Left ventricle myocardium inferior (tissue), 1 donor: ENCODE data around the gene HNF1B. TPM values are rescaled to one million over a fixed set of nuclear protein-coding genes. Genes with fewer than 3 reads are reported as not detected.

ENCODE experiments used
- DNase-seq: peaks from one replicate; pipeline ENCODE4 v3.0.0-alpha.2; 2020
- H3K27ac ChIP-seq: fragments of 200-600 bp; replicated peaks from 2 replicates; pipeline ENCODE4 v1.8.0; 2021
- H3K27me3 ChIP-seq: fragments of 200-600 bp; 2 replicates; pipeline ENCODE4 v1.8.0; 2021; ENCODE audit warnings: low read depth
- H3K36me3 ChIP-seq: fragments of 200-600 bp; 2 replicates; pipeline ENCODE4 v1.8.0; 2021
- H3K4me1 ChIP-seq: fragments of 200-600 bp; 2 replicates; pipeline ENCODE4 v1.8.0; 2021
- H3K4me3 ChIP-seq: fragments of 200-600 bp; 2 replicates; pipeline ENCODE4 v1.8.0; 2021; ENCODE audit warnings: mild to moderate bottlenecking, moderate library complexity
- H3K9me3 ChIP-seq: fragments of 200-600 bp; replicated peaks from 2 replicates; pipeline ENCODE4 v1.8.0; 2021
- intact Hi-C: fragments of 100-400 bp; cut with micrococcal nuclease; formaldehyde crosslinking; loops from one replicate; pipeline ENCODE4 v1.11.0; 2022
- total RNA-seq: library from RNA; stranded (reverse); fragmentation: NEBNext Ultra II Directional; extraction: Animal tissue kit (Norgen Biotek cat#: 25700); gene quantifications from one replicate; pipeline ENCODE4 v1.2.1, GENCODE V29; 2021
- TF ChIP-seq, protein P1 (sequence below): fragments of 200-600 bp; IDR thresholded peaks from 2 replicates; pipeline ENCODE4 v1.8.0; 2021; ENCODE audit warnings: antibody characterized with exemption, mild to moderate bottlenecking, borderline replicate concordance
- donor health status: DM: no; HTN: yes; CAD: no; lungs with severe emphysema.

HNF1B gene
- total RNA-seq, 1 donor from 2014 or later, result not detected

DNA sequence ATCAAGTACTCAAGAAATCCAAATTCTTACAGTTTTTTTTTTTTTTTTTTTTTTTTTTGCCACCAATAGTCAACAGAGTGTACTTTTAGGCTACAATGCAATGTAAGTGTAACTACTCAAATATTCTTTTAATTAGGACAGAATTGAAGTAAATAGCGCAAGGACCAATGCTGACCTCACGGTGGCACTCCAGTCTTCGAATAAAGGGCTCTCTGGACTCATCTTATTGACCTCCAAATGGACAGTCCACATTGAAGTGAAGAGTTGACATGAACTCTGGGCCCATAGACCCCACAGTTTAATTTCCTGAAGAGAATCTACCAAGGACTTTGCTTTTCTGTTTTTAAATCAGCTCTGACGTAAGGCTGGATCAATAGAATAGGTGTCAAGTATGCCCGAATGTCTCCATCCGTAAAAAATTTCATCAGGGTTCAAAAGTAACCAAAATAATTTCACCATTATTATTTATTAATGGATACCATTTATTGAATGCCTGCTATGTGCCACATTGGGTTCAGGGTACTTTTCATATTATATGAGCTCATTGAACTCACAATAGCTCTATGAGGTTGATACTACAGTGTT lies 94.3 kb downstream of the HNF1B start:
- Histone ChIP-seq H3K4me1 (no peaks in the 10 kb centered on the region), H3K4me3 (no peak overlapping the region), H3K27ac (no peak overlapping the region), H3K36me3 (no peaks in the 10 kb centered on the region), H3K9me3 (no peaks in the 10 kb centered on the region), H3K27me3 (peaks cover 40% of the 10 kb centered on the region)
- intact Hi-C loops, result no loop called here
- TF ChIP-seq, protein P1, sequence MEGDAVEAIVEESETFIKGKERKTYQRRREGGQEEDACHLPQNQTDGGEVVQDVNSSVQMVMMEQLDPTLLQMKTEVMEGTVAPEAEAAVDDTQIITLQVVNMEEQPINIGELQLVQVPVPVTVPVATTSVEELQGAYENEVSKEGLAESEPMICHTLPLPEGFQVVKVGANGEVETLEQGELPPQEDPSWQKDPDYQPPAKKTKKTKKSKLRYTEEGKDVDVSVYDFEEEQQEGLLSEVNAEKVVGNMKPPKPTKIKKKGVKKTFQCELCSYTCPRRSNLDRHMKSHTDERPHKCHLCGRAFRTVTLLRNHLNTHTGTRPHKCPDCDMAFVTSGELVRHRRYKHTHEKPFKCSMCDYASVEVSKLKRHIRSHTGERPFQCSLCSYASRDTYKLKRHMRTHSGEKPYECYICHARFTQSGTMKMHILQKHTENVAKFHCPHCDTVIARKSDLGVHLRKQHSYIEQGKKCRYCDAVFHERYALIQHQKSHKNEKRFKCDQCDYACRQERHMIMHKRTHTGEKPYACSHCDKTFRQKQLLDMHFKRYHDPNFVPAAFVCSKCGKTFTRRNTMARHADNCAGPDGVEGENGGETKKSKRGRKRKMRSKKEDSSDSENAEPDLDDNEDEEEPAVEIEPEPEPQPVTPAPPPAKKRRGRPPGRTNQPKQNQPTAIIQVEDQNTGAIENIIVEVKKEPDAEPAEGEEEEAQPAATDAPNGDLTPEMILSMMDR, result peak; percentile 53
- DNase-seq, result no peak

- intact Hi-C loops, result no loop called here
- no peaks in the 10 kb centered on the region for H3K9me3 ChIP-seq
- no peaks in the 10 kb centered on the region for H3K36me3 ChIP-seq
- peaks cover 9% of the 10 kb centered on the region for H3K4me1 ChIP-seq
- no peak for DNase-seq
- peaks cover 33% of the 10 kb centered on the region for H3K27me3 ChIP-seq
- TF ChIP-seq, protein P1, result no peak
- H3K4me3 ChIP-seq, result no peak overlapping the region
- peak overlapping the region; percentile 7 for H3K27ac ChIP-seq
Observed at GRCh38 chr17:37648555-37648954, 96.3 kb downstream of the HNF1B start.

- H3K27me3 ChIP-seq, result peaks cover 26% of the 10 kb centered on the region
- H3K4me1 ChIP-seq, result peaks cover 13% of the 10 kb centered on the region
- DNase-seq, result no peak
- intact Hi-C loops, result no loop called here
- H3K4me3 ChIP-seq, result no peak overlapping the region
- no peaks in the 10 kb centered on the region for H3K36me3 ChIP-seq
- TF ChIP-seq, protein P1, result no peak
- no peaks in the 10 kb centered on the region for H3K9me3 ChIP-seq
- H3K27ac ChIP-seq, result no peak overlapping the region
Observed at GRCh38 chr17:37647856-37648255, 97.0 kb downstream of the HNF1B start.

- no peak for DNase-seq
- Histone ChIP-seq H3K4me3 (peak overlapping the region; percentile 81), H3K27me3 (peaks cover 7% of the 10 kb centered on the region), H3K36me3 (peaks cover 27% of the 10 kb centered on the region), H3K27ac (peak overlapping the region; percentile 89), H3K4me1 (peaks cover 52% of the 10 kb centered on the region), H3K9me3 (no peaks in the 10 kb centered on the region)
- intact Hi-C loops, result no loop called here
- TF ChIP-seq, protein P1, result no peak
Observed at GRCh38 chr17:37643869-37644268, 101.0 kb downstream of the HNF1B start.

DNA sequence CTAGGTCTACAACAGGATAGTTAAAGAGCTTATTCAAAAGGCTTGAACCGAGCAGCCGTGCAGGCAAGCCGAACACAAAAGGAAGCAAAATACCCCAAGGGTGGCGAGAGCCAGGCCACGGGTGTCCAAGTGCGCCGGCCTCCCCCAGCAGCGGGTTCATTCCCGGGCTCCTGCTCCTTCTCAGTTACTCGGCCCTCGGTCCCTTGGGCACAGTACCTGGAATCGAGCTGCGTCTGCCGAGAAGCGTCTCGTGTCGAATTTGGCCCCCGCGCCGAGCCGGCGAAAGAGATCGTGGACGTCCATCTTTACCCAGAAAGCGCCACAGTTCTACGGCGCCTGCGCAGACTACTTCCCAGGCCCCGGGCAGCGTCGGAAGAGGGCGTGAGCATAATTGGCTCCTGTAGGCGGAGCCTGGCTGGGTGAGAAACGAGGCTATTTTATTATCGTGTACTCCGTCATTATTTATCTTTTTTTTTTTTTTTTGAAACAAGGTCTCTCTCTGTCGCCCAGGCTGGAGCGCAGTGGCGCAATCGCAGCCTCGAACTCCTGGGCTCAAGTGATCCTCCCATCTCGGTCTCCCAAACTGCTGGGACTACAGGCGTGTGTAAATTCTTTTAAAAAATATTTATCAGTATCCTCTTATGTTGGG lies 101.6 kb downstream of the HNF1B start, which contains the start of gene DDX52:
Gene DDX52, minus strand, starts transcription at position 329 of the 649 bp plus-strand sequence. Its CDS starts 26 bp downstream, at position 303.
- Histone ChIP-seq H3K36me3 (peaks cover 30% of the 10 kb centered on the region), H3K9me3 (no peaks in the 10 kb centered on the region), H3K4me1 (peaks cover 52% of the 10 kb centered on the region), H3K27me3 (peaks cover 7% of the 10 kb centered on the region), H3K4me3 (peak within 1 kb of the TSS; percentile 81), H3K27ac (peak within 1 kb of the TSS; percentile 89)
- TF ChIP-seq, protein P1, result peak; percentile 26
- peak; percentile 92 for DNase-seq
- intact Hi-C loops, result no loop called here
